ENCODE results near the gene NASP.
"Not testable (repeated sequence)": the region's sequence is repeated elsewhere in the genome, so short reads cannot be mapped to it uniquely, and the experiment has no call there.

GRCh38 chr1:45596765-45597164 lies 12.9 kb downstream of the NASP start:
- not testable (repeated sequence) for TF ChIP-seq CTCF, POLR2AphosphoS5, POLR2A (IDR thresholded peaks at IDR 0.05)

Measured in sigmoid colon (tissue), 4 donors.